Panc1 (cell line): Measurements from ENCODE around the gene MLPH. TPM values are rescaled to one million over a fixed set of nuclear protein-coding genes. Genes with fewer than 3 reads are reported as not detected.

ENCODE experiments used
- ATAC-seq: fragments of 200-7000 bp; cut with Tn5 transposase; 2 replicates; pipeline ENCODE4 v1.9.1; 2020; ENCODE audit warnings: mild to moderate bottlenecking, moderate library complexity
- BruUV-seq: library from RNA; stranded (reverse); fragments of 400-500 nt; replicated peaks from 2 replicates; lab custom pipeline; 2021; lab: Mats Ljungman, UMichigan
- CTCF ChIA-PET: fragments of 300-600 bp; sonication (Branson Sonifier 250); formaldehyde crosslinking; loops from one replicate; lab custom pipeline; 2022; ENCODE audit warnings: antibody characterized with exemption; lab: Charles Lee
- POLR2A ChIA-PET: fragments of 300-600 bp; sonication (Branson Sonifier 250); formaldehyde crosslinking; loops from one replicate; lab custom pipeline; 2022; ENCODE audit warnings: antibody characterized with exemption; lab: Charles Lee
- DNase-seq: peaks from one replicate; pipeline ENCODE4 v3.0.0-alpha.2; 2010; ENCODE audit warnings: low read depth, low spot score
- H3K27ac ChIP-seq: 2 replicates; pipeline ENCODE4 v1.5.1; 2011; ENCODE audit warnings: mild to moderate bottlenecking, low read length, inconsistent platforms
- H3K27me3 ChIP-seq: fragments of 200-500 bp; sonication (Bioruptor generic); 2 replicates; pipeline ENCODE4 v1.6.0; 2014; ENCODE audit warnings: low read length, inconsistent platforms; ENCODE audit not compliant: control insufficient read depth, insufficient read depth
- H3K36me3 ChIP-seq: fragments of 200-500 bp; sonication (Bioruptor generic); 2 replicates; pipeline ENCODE4 v1.5.1; 2014; ENCODE audit warnings: inconsistent platforms, mild to moderate bottlenecking, low read length, moderate library complexity; ENCODE audit not compliant: control insufficient read depth, insufficient read depth
- H3K4me1 ChIP-seq: 2 replicates; pipeline ENCODE4 v1.5.1; 2011; ENCODE audit warnings: inconsistent platforms, mild to moderate bottlenecking, low read length, moderate library complexity; ENCODE audit not compliant: control insufficient read depth, insufficient read depth
- H3K4me3 ChIP-seq, 2 experiments: 2 replicates each; pipeline ENCODE4 v1.5.1; 2011 to 2012; ENCODE audit warnings: low read depth in 2 of 2, low read length in 2 of 2, mild to moderate bottlenecking in 2 of 2, inconsistent platforms in 1 of 2, moderate library complexity in 1 of 2
- H3K9me3 ChIP-seq: fragments of 200-500 bp; sonication (Bioruptor generic); 2 replicates; pipeline ENCODE4 v1.5.1; 2014; ENCODE audit warnings: low read depth, mild to moderate bottlenecking, inconsistent platforms, low read length, moderate library complexity; ENCODE audit not compliant: control insufficient read depth, insufficient read depth
- POLR2AphosphoS5 ChIP-seq: IDR thresholded peaks from 2 replicates; pipeline ENCODE4 v1.6.1; 2012; ENCODE audit warnings: mild to moderate bottlenecking, low read depth, low read length, moderate library complexity
- SIN3A ChIP-seq: IDR thresholded peaks from 2 replicates; pipeline ENCODE4 v1.6.1; 2012; ENCODE audit warnings: low read depth, mild to moderate bottlenecking, low read length, moderate library complexity, borderline replicate concordance; ENCODE audit not compliant: insufficient read depth
- TCF7L2 ChIP-seq: IDR thresholded peaks from 2 replicates; pipeline ENCODE4 v1.6.1; 2011; ENCODE audit warnings: mild to moderate bottlenecking, low read depth, low read length, inconsistent platforms
- in situ Hi-C: cut with HindIII; loops from 2 replicates; pipeline ENCODE4 v1.10.0; 2016; ENCODE audit warnings: low sequenced_read_pairs, low pct_unique_long_range_greater_than_20kb
- intact Hi-C: fragments of 100-400 bp; cut with micrococcal nuclease; formaldehyde crosslinking; loops from one replicate; pipeline ENCODE4 v1.10.0; 2022; ENCODE audit not compliant: unreplicated experiment
- total RNA-seq: library from RNA; stranded (reverse); gene quantifications from one replicate; pipeline ENCODE4 v1.2.1, GENCODE V29; 2021; ENCODE audit not compliant: unreplicated experiment
- TF ChIP-seq, protein P1 (sequence below): fragments of 450-650 bp; IDR thresholded peaks from 2 replicates; pipeline ENCODE4 v1.5.1; 2017; ENCODE audit warnings: mild to moderate bottlenecking
- TF ChIP-seq, protein P2 (sequence below), 2 experiments: IDR thresholded peaks; 2 replicates each; pipeline ENCODE4 v1.6.1; 2011 to 2012; ENCODE audit warnings: low read depth in 2 of 2, control low read depth in 1 of 2, low read length in 1 of 2, mild to moderate bottlenecking in 1 of 2, moderate library complexity in 1 of 2; ENCODE audit not compliant: insufficient read depth in 1 of 2

MLPH gene
- total RNA-seq, 1 experiment from 2014 or later = 60.2 TPM

DNA sequence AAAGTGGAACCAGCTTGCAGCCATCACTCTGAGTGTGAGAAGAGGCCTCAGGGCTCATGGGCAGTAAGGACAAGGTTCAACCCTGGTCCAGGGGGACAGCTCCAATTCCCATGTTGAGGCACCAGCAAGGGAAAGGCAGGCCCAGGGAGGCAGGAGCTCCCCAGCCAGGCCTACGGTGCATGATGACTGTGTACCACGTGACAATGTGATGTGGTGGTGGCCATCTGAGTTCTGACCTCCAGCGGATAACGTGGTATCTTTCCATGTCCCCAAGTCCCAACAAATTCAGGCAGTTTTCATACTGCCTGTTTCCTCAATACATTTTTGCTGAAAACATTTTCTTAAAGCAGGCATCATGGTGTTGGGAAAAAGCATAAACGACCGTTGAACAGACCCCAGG, 36.9 kb upstream of the MLPH start:
- Histone ChIP-seq H3K27me3 (no peaks in the 10 kb centered on the region), H3K9me3 (no peaks in the 10 kb centered on the region), H3K4me1 (no peaks in the 10 kb centered on the region), H3K36me3 (no peaks in the 10 kb centered on the region), H3K27ac (no peak overlapping the region), H3K4me3 (no peak overlapping the region)
- ChIA-PET POLR2A (no interaction called here), CTCF (no interaction called here)
- TF ChIP-seq, protein P1, sequence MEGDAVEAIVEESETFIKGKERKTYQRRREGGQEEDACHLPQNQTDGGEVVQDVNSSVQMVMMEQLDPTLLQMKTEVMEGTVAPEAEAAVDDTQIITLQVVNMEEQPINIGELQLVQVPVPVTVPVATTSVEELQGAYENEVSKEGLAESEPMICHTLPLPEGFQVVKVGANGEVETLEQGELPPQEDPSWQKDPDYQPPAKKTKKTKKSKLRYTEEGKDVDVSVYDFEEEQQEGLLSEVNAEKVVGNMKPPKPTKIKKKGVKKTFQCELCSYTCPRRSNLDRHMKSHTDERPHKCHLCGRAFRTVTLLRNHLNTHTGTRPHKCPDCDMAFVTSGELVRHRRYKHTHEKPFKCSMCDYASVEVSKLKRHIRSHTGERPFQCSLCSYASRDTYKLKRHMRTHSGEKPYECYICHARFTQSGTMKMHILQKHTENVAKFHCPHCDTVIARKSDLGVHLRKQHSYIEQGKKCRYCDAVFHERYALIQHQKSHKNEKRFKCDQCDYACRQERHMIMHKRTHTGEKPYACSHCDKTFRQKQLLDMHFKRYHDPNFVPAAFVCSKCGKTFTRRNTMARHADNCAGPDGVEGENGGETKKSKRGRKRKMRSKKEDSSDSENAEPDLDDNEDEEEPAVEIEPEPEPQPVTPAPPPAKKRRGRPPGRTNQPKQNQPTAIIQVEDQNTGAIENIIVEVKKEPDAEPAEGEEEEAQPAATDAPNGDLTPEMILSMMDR = no peak
- TF ChIP-seq TCF7L2 (no peak), SIN3A (no peak), POLR2AphosphoS5 (no peak)
- TF ChIP-seq, protein P2, sequence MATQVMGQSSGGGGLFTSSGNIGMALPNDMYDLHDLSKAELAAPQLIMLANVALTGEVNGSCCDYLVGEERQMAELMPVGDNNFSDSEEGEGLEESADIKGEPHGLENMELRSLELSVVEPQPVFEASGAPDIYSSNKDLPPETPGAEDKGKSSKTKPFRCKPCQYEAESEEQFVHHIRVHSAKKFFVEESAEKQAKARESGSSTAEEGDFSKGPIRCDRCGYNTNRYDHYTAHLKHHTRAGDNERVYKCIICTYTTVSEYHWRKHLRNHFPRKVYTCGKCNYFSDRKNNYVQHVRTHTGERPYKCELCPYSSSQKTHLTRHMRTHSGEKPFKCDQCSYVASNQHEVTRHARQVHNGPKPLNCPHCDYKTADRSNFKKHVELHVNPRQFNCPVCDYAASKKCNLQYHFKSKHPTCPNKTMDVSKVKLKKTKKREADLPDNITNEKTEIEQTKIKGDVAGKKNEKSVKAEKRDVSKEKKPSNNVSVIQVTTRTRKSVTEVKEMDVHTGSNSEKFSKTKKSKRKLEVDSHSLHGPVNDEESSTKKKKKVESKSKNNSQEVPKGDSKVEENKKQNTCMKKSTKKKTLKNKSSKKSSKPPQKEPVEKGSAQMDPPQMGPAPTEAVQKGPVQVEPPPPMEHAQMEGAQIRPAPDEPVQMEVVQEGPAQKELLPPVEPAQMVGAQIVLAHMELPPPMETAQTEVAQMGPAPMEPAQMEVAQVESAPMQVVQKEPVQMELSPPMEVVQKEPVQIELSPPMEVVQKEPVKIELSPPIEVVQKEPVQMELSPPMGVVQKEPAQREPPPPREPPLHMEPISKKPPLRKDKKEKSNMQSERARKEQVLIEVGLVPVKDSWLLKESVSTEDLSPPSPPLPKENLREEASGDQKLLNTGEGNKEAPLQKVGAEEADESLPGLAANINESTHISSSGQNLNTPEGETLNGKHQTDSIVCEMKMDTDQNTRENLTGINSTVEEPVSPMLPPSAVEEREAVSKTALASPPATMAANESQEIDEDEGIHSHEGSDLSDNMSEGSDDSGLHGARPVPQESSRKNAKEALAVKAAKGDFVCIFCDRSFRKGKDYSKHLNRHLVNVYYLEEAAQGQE (IDR thresholded peaks at IDR 0.05; ENCODE audit: insufficient read depth in 1 of 2, low read depth in 2 of 2, low read length in 1 of 2) = no peak
- DNase-seq (no peak), ATAC-seq (no peak)
- BruUV-seq = no TSS peak
- intact Hi-C loops = no loop called here
- in situ Hi-C loops = no loop called here

GRCh38 chr2:237450583-237450982, 36.5 kb upstream of the MLPH start:
- no TSS peak for BruUV-seq
- DNase-seq (no peak), ATAC-seq (no peak)
- Histone ChIP-seq H3K27ac (no peak overlapping the region), H3K9me3 (no peaks in the 10 kb centered on the region), H3K4me1 (no peaks in the 10 kb centered on the region), H3K4me3 (no peak overlapping the region), H3K27me3 (no peaks in the 10 kb centered on the region), H3K36me3 (no peaks in the 10 kb centered on the region)
- CTCF ChIA-PET = no interaction called here
- TF ChIP-seq POLR2AphosphoS5 (no peak), TCF7L2 (no peak)
- TF ChIP-seq, protein P2 (IDR thresholded peaks at IDR 0.05; ENCODE audit: insufficient read depth in 1 of 2, low read depth in 2 of 2, low read length in 1 of 2) = no peak
- intact Hi-C loops (no loop called here), in situ Hi-C loops (no loop called here)
- POLR2A ChIA-PET = no interaction called here
